Hematopoietic multipotent progenitor cell (in vitro differentiated cells): ENCODE measurements around the gene PRSS3. TPM values are rescaled to one million over a fixed set of nuclear protein-coding genes. Genes with fewer than 3 reads are reported as not detected.

ENCODE experiments used
- small RNA-seq: library from RNA; depleted of rRNA; stranded (forward); fragments of <200 nt; gene quantifications from one replicate; pipeline ENCODE3, GENCODE V24; 2012
- total RNA-seq: library from RNA; depleted of rRNA; stranded (reverse); fragments of >200 nt; gene quantifications from one replicate; pipeline ENCODE4 v1.2.3, GENCODE V29; 2012

PRSS3 gene
- total RNA-seq, 1 donor: 0.27 TPM

Small RNA genes lying within 50 kb of the gene (small RNA-seq; reads per million reads assigned to genes)
- not detected for gene RF00019

Other genes starting within 250 kb of the PRSS3 start
- 14.0 TPM for gene UBE2R2, start 21.6 kb downstream of the PRSS3 start, total RNA-seq